Cerebellar cortex (tissue), 1 donor: ENCODE measurements around the gene ZNF319.

Experiments used
- DNase-seq: peaks from one replicate; pipeline ENCODE4 v3.0.0-alpha.2; 2015; ENCODE audit warnings: low spot score

Gene ZNF319

DNA sequence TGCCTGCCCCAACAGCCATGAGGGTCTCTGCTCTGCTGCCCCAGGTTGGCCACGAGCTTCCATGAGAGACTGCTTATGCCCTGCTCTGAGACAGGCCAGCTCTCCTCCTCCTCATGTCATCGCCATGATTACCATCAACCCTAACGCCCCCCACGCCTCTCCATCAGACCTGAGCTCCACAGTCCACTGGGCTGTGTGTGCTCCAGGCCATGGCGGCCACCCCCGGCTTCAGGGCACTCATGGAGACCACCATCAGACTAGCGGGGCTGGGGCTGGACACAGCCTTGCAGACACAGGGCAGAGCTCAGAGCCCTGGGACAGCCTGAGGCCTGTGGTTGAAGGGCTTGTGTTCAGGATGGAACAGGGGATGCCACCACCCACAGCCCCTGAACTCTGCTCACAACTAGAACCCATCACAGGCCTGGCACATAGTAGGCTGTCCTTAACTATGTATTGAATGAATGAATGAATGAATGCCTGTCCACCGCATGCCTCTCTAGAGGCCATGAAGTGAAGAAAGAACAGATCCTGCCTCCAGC, 44.1 kb downstream of the ZNF319 start:
- no peak for DNase-seq

DNA sequence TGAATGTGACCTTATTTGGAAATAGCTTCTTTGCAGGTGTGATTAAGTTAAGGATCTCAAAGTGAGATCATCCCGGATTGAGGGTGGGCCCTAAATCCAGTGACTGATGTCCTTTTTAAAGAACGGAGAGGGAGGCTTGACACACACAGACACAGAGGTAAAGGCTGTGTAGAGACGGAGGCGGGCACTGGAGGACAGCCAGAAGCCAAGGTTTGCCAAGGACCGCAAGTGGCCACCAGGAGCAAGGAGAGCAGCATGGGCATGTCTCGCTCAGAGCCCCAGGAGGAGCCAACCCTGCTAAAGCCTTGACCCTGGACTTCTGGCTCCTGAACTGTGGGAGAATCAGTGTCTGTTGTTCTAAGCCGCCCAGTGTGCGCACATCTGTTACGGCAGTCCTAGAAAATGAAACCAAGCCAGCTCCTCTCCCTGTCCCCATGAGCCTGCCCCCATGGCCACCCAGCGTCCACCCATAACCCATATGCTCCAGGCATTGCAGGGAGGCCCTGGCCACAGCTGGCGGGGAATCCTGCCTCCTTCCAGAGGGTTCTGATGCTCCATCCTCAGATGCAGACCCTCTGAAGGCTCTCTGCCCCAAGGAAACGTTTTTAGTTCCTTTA, 44.8 kb downstream of the ZNF319 start:
- DNase-seq: no peak

DNA sequence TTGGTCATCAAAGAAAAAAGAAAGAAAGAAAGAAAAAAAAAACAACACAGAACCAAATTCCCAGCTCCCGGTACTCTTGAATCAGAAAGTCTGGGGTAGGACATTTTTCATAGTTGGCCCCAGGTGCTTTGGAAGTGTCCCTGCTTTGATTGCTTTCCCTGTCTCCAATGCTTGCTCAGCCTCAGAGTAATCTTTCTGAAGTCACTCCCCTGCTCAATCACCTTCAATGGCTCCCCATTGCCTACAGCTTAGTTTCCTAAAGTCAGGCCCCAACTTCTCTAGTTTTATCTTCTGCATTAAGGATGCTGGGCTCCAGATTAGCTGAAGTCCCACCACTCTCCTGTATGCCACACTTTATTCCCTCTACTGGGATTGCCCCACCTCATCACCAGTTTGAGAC, 46.6 kb downstream of the ZNF319 start:
- DNase-seq: no peak

DNA sequence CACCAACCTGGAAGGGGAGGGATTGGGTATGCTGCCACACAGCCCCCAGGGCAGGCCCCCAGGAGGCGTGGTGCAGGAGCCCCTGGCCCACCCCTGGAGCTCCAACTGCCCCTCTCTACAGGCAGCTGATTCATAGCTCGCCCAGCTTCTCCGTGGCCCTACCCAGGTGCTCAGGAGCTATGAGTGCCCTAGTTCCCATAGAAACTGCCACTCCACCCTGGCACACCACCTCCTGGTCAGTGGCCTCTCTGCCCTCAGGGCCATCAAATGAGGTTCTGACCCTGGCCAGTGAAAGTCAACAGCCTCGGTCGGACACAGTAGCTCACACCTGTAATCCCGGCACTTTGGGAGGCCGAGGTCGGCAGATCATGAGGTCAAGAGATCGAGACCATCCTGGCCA, 47.6 kb downstream of the ZNF319 start:
- no peak for DNase-seq

DNA sequence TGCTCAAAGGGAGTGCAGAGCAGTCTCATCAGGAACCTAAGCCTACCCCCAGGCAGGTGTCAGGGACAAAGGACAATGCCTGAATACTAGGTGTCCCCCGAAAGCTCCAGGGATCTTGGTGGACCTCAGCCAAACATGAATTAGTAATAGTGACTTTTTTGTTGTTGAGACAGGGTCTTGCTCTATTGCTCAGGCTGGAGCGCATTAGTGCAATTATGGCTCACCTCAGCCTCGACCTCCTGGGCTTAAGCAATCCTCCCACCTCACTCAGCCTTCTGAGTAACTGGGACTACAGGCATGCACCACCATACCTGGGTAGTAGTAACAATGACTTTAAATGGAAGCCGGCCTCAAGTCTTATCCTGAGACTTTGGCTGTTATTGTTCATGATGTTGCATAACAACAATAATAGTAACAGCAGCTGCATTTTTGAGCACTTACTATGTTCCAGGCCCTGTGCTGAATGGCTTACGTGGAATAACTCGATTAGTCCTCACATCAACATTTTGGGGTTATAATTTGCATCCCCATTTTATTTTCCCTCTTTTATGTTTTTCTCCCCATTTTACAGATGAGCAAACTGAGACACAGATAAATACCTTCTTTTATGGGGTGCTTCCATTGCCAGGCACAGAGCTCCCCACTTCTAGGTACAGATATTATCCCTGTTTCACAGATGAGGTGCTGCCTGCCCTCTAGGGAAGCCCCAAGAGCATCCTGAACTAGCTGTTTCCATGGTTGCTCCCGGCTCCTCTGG, 49.1 kb downstream of the ZNF319 start:
- DNase-seq: no peak

DNA sequence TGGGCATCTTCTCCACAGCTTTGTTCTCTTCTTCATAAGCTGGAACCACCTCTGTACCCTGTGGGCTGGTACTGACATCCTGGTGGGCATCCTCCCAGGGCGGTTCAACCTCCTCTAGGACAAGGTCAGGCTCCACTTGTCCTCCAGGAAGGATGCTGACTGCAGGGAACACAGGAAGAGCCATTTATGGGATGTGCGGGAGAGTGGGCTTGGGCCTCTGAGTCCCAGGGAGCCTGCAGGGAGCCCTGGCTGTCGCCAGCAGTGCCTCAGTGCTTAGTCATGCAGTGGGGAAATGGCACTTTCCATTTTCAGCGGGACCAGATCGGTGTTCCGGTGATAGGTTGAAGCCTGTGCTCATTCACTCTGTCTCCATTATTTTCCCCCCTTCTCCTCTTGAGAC, 50.1 kb downstream of the ZNF319 start:
- no peak for DNase-seq

DNA sequence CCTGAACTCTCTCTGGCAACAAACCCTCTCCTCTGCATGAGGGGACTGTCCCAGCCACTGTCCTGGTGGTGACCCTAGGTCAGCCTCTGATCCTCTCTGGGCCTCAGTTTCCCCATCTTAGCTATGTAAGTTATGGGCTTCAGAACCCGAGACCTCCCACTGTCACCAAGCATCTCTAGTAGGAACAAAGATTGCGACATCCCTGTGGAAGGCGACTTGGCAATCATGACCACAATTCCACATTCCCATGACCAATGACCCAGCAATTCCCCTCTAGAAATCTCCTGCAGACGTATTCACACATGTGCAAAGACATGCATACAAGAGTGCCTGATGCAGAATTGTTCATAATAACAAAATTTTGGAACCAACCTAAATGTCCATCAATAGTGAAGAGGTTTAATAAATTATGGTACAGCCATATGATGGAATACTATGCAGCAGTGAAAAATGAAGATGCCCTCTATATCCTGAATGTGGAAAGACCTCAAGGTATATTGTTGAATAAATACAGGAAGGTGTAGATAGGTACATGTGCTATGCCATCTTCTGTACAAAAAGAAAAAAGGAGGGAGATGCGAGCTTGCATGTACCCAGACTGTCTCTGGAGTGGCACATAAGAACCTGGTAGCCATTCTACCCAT, 50.8 kb downstream of the ZNF319 start:
- DNase-seq: no peak

DNA sequence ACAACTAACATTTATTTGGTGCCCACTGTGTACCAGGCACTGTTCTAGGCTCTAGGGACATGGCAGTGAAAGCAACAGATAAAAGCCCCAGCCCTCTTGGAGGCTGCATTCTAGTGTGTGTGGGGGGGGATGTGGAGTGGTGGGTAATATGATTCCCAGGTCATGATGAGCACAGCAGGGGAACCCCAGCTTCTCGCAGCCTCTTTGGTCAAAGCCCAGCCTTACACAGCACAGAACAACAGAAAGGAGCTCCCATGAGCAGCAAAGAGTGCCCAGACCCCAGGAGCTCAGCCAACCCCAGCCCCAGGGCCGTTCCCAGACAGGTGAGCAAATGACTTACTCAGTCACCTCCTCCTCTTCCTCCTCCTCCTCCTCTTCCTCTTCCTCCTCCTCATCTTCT, 51.5 kb downstream of the ZNF319 start:
- no peak for DNase-seq

DNA sequence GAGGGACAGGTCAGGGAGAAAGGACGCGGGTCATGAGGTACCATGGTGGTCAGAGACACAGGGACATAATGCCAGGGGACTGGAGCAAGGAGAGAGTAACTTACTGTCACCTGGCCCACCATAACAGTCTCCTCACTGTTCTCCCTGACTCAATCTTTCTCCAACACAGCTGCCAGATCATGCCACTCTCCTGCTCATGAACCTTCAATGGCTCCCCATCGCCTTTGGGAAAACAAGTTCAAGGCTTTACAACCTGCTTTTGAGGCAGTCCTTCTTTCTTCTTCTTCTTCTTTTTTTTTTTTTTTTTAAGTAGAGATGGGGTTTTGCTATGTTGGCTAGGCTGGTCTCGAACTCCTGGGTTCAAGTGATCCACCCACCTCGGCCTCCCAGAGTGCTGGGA, 52.4 kb downstream of the ZNF319 start:
- DNase-seq: no peak

DNA sequence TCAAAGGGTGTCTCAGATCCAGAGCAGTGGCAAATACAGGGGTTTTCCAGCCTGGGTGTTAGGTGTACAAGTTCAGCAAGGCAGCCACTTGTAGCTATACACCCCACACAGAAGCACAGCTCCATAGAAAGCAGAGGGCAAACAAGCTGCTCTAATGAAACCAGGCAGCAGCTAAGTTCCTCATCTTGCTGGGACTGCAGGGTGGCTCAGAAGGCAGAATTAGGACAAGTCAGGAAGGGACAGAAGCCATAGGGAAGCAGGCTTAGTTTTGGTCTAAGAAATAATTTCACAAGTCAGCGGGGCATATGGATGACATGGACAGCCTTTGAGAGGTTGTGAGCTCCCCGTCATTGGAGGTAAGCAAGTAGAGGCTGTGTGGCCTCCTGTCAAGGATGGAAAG, 53.2 kb downstream of the ZNF319 start:
- no peak for DNase-seq

DNA sequence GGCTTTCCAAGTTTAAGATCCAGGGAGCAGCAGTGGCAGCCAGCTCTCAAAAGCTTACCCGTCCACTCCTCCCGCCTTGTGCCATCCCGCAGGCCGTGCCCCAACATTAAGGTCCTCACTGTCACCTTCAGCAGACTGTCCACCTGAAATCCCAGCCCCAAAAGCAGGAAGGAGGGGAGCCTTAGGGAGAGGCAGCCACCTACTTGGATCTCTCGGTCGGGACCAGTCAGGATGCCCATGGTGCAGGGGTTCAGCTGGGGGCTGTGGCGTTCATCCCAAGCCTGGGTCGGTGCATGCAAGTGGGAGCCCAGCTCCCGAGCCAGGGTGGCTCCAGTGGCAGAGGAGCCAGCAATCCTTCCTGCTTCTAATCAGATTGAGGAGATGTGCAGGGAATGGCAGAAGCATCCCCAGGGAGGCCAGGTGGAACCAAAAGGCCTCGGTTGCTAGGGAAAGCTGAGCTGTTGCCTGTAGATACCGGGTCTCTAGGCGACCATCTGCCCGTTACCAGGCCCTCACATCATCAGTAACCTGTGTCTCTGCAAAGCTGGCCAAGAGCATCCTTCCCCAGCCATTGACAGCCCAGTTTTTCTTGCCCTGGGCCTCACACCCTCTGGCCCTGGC, 54.2 kb downstream of the ZNF319 start:
- no peak for DNase-seq

DNA sequence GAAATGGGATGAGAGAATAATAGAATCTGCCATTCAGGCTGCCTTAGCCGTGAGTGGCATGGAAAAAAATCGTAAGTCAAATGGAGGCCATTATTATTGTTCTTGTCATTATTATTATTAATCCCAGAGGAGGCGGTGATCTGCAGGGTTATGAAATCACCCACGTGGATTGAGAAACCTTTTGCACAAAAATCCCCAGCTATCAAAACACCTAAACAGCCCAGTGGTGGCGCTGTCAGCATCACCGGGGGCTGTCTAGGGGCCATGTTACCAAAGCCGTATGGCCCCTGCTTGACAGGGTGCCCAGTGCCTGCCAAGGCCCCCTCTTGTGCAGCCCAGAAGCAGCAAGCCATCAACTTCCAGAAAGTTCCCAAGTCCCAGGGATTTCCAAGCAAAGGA, 54.7 kb downstream of the ZNF319 start:
- DNase-seq: no peak

DNA sequence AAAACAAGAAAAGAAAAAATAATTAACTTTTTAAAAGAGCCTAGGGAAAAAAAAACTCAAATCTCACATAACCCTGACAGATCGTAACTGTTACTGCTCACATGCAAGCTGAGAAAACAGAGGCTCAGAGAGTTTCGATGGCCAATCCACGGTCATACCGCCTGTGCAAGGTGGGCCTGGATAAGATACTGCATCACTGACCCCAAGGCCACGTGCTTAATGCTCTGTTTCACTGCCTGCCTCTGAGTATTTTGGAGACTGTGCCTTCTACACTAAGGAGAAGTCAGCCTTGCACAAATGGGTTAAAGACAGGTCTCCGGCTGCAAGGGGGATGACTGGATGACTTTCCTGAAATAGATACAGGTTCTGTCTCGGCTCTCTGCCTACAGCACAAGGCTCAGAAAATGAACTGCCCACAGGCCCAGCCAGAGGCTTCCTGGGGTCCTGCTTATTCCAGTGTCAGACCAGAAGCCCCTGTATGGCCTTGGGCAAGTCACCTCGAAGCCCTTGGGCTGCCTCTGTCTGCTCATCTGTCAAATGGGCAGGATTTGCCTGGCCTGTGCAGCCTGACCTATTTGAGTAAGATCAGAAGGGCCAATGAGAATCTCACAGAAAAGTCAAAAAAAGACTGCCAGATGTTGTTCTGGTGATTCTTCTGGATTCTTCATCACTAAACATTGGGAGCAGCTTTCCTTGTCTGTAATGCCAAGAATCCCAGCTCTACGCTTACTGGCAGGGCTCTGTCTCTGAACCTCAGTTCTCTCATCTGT, 55.3 kb downstream of the ZNF319 start:
- DNase-seq: no peak
